Mucosa of rectum (tissue), 2 donors: ENCODE measurements around the gene ACOT6.
A peak's percentile ranks its signal among the peaks of the same experiment; 100 is the strongest.

ENCODE experiments used
- H3K27ac ChIP-seq, 2 donors: one replicate each; pipeline ENCODE4 v1.7.0; 2013; ENCODE audit warnings: inconsistent platforms in 2 of 2, low read depth in 2 of 2, low read length in 2 of 2
- H3K27me3 ChIP-seq, 2 donors: one replicate each; pipeline ENCODE4 v1.7.0; 2013; ENCODE audit warnings: low read length in 2 of 2; ENCODE audit not compliant: control insufficient read depth in 2 of 2, insufficient read depth in 2 of 2
- H3K36me3 ChIP-seq, 2 donors: one replicate each; pipeline ENCODE4 v1.7.0; 2013; ENCODE audit warnings: low read length in 2 of 2; ENCODE audit not compliant: control insufficient read depth in 2 of 2, insufficient read depth in 2 of 2
- H3K4me1 ChIP-seq, 2 donors: one replicate each; pipeline ENCODE4 v1.7.0; 2013; ENCODE audit warnings: low read length in 2 of 2, mild to moderate bottlenecking in 1 of 2; ENCODE audit not compliant: control insufficient read depth in 2 of 2, insufficient read depth in 2 of 2
- H3K4me3 ChIP-seq, 2 donors: one replicate each; pipeline ENCODE4 v1.7.0; 2013; ENCODE audit warnings: low read length in 2 of 2
- H3K9ac ChIP-seq, 2 donors: one replicate each; pipeline ENCODE4 v1.7.0; 2013; ENCODE audit warnings: low read length in 2 of 2, low read depth in 1 of 2, mild to moderate bottlenecking in 1 of 2
- H3K9me3 ChIP-seq, 2 donors: one replicate each; pipeline ENCODE4 v1.7.0; 2013; ENCODE audit warnings: low read length in 2 of 2; ENCODE audit not compliant: control insufficient read depth in 2 of 2
- donor health status: healthy.
- donor health status: Normal muscosa, but diverticular disease.

The ACOT6 gene

DNA sequence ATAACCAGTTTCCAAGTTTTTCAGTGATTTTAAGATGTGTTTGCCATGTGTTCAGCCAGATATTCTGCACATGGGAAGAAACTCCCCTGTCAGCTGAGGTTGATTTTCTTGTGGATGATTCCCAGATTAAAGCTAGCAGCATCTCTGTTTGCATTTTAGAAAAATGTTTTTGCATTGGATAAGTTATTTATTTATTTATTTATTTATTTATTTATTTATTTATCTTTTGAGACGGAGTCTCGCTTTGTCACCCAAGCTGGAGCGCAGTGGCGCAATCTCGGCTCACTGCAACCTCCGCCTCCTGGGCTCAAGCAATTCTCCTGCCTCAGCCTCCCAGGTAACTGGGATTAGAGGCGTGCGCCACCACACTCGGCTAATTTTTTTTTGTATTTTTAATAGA, 17.8 kb upstream of the ACOT6 start:
- peaks cover 0 to 2% of the 10 kb centered on the region in 2 donors for H3K4me1 ChIP-seq
- no peaks in the 10 kb centered on the region for H3K36me3 ChIP-seq
- no peak overlapping the region for H3K27ac ChIP-seq
- no peak overlapping the region for H3K9ac ChIP-seq
- H3K27me3 ChIP-seq: no peaks in the 10 kb centered on the region
- H3K4me3 ChIP-seq: no peak overlapping the region
- no peaks in the 10 kb centered on the region for H3K9me3 ChIP-seq

DNA sequence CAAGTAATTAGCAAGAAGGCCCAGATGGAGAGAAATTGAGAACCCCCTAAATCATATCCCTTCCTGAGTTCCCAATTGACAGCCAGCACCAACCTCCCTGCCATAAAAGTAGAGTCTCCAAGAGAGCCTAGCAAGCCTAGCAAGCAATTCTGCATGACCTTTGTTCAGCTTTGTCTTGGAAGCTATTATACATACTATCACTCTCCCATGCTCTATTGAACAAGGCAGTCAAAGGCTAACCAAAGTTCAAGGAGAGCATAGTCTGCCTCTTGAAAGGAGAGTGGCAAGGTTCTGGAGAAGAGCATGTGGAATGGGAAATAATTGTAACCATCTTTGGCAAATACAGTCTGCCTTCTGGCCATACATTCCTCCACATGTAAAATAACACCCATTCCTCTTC, 12.8 kb upstream of the ACOT6 start:
- peaks cover 0 to 2% of the 10 kb centered on the region in 2 donors for H3K4me1 ChIP-seq
- H3K27ac ChIP-seq: no peak overlapping the region
- no peak overlapping the region for H3K9ac ChIP-seq
- no peaks in the 10 kb centered on the region for H3K36me3 ChIP-seq
- H3K9me3 ChIP-seq: no peaks in the 10 kb centered on the region
- no peaks in the 10 kb centered on the region for H3K27me3 ChIP-seq
- no peak overlapping the region for H3K4me3 ChIP-seq

DNA sequence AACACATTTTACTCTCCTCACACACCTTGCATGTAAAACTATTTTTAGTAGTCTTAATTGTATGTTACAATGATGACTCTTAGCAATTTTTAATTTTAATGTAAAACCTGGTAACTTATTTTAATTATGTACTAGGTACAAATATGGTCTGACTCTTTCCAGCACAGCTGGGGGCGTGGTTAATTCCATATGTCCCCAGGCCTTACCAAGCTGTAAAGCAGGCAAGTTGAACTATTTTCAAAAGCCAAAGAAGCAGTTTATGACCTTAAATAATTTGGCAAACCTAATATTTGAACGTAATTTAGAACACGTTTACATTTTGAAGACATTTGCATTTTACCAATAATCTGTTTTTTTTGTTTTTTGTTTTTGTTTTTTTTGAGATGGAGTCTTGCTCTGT, 9.3 kb upstream of the ACOT6 start:
- H3K27me3 ChIP-seq: no peaks in the 10 kb centered on the region
- H3K27ac ChIP-seq: no peak overlapping the region
- H3K4me1 ChIP-seq: peaks cover 0 to 2% of the 10 kb centered on the region in 2 donors
- H3K9me3 ChIP-seq: no peaks in the 10 kb centered on the region
- H3K4me3 ChIP-seq: no peak overlapping the region
- no peaks in the 10 kb centered on the region for H3K36me3 ChIP-seq
- H3K9ac ChIP-seq: no peak overlapping the region

DNA sequence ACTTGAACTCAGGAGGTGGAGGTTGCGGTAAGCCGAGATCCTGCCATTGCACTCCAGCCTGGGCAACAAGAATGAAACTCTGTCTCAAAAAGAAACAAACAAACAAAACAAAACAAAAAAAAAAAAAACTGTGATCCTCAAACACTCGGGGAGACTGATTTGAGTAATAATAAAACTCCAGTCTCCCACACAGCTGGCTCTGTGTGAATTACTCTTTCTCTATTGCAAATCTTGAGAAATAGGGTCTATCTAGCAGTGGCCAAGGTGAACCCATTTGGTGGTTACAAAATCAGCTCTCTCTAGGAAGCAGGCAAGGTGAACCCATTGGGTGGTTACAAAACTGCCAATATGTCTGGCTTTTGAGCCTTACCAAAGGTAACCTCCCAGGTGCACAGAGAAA, 6.0 kb upstream of the ACOT6 start:
- Histone ChIP-seq H3K36me3 (no peaks in the 10 kb centered on the region), H3K27ac (no peak overlapping the region), H3K27me3 (no peaks in the 10 kb centered on the region), H3K9me3 (no peaks in the 10 kb centered on the region), H3K9ac (no peak overlapping the region), H3K4me3 (no peak overlapping the region), H3K4me1 (no peaks in the 10 kb centered on the region)

DNA sequence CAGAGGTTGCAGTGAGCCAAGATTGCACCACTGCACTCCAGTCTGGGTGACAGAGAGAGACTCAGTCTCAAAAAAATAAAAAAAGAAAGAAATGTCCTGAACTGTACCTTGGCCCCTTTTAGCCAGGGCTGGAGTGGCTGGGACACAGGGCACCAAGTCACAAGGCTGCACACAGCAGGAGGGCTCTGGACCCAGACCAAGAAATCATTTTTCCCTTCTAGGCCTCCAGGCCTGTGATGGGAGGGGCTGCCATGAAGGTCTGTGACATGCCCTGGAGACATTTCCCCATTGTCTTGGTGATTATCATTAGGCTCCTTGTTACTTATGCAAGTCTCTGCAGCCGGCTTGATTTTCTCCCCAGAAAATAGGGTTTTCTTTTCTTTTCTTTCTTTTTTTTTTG, 5.1 kb upstream of the ACOT6 start:
- no peaks in the 10 kb centered on the region for H3K36me3 ChIP-seq
- H3K4me1 ChIP-seq: no peaks in the 10 kb centered on the region
- H3K9ac ChIP-seq: no peak overlapping the region
- H3K4me3 ChIP-seq: no peak overlapping the region
- no peak overlapping the region for H3K27ac ChIP-seq
- no peaks in the 10 kb centered on the region for H3K27me3 ChIP-seq
- no peaks in the 10 kb centered on the region for H3K9me3 ChIP-seq

DNA sequence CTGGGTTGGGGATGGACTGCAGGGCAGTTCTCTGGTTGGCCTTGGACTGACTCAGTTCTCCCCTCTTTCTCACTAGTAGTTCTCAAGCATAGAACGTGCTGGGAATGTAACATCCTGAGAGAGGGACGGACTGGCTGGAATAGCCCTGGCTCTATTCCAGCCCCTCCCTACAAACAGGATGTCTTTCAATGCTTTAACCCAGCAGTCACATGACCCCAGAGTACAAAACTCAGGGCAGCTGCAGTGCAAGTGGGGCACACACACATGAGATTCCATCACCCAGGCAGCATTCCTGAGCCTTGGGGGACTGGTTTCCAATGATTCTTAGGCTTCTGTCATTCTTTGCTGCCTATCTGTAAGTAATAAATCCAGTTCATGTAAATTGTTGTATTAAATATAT, 1.6 kb upstream of the ACOT6 start:
- H3K9ac ChIP-seq: no peak overlapping the region
- peaks cover 0 to 4% of the 10 kb centered on the region in 2 donors for H3K4me1 ChIP-seq
- H3K36me3 ChIP-seq: no peaks in the 10 kb centered on the region
- H3K4me3 ChIP-seq: no peak overlapping the region
- H3K27me3 ChIP-seq: no peaks in the 10 kb centered on the region
- no peaks in the 10 kb centered on the region for H3K9me3 ChIP-seq
- no peak overlapping the region for H3K27ac ChIP-seq

- no peaks in the 10 kb centered on the region for H3K27me3 ChIP-seq
- peak overlapping the region; percentile 56 to 66 for H3K9ac ChIP-seq
These were observed 698 bp downstream of the ACOT6 start for GRCh38 chr14:73613046-73613383.

DNA sequence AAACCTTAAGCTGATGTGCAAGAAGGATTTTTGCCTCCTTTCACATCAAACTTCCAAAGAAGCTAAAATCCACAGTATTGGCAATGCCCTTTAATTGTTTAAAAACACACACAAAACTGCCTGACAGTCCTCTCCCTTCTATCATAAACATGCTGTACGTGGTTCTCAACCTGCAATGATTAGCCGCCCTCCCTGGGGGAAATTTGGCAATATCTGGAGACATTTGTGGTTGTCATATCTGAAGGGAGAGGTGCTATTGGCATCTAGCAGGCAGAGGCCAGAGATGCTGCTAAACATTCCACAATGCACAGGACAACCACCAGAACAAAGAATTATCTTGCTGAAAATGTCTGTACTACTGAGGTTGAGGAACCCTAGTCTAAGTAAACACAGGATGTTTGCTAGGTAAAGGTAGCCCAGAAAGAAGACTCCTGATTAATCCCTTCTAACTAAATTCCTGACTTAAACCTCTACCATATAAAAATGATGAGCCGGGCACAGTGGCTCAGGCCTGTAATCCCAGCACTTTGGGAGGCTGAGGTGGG, 1.2 kb downstream of the ACOT6 start:
- no peak overlapping the region for H3K27ac ChIP-seq
- H3K9ac ChIP-seq: no peak overlapping the region
- no peaks in the 10 kb centered on the region for H3K27me3 ChIP-seq
- no peaks in the 10 kb centered on the region for H3K9me3 ChIP-seq
- peak overlapping the region in 1 of 2 donors; percentile 83 for H3K4me3 ChIP-seq
- H3K4me1 ChIP-seq: peaks cover 0 to 4% of the 10 kb centered on the region in 2 donors
- no peaks in the 10 kb centered on the region for H3K36me3 ChIP-seq

More at GRCh38 chr14:73613046-73613383, 698 bp downstream of the ACOT6 start:
- peaks cover 0 to 4% of the 10 kb centered on the region in 2 donors for H3K4me1 ChIP-seq
- peak overlapping the region in 1 of 2 donors; percentile 74 for H3K27ac ChIP-seq
- H3K9me3 ChIP-seq: no peaks in the 10 kb centered on the region
- no peaks in the 10 kb centered on the region for H3K36me3 ChIP-seq
- H3K4me3 ChIP-seq: peak overlapping the region; percentile 67 to 83

GRCh38 chr14:73616831-73617230, 4.5 kb downstream of the ACOT6 start:
- Histone ChIP-seq H3K27me3 (no peaks in the 10 kb centered on the region), H3K4me1 (peaks cover 0 to 4% of the 10 kb centered on the region in 2 donors), H3K36me3 (no peaks in the 10 kb centered on the region), H3K9me3 (no peaks in the 10 kb centered on the region), H3K27ac (no peak overlapping the region), H3K9ac (no peak overlapping the region), H3K4me3 (no peak overlapping the region)

GRCh38 chr14:73619524-73619923, 7.2 kb downstream of the ACOT6 start:
- Histone ChIP-seq H3K36me3 (no peaks in the 10 kb centered on the region), H3K27ac (no peak overlapping the region)

DNA sequence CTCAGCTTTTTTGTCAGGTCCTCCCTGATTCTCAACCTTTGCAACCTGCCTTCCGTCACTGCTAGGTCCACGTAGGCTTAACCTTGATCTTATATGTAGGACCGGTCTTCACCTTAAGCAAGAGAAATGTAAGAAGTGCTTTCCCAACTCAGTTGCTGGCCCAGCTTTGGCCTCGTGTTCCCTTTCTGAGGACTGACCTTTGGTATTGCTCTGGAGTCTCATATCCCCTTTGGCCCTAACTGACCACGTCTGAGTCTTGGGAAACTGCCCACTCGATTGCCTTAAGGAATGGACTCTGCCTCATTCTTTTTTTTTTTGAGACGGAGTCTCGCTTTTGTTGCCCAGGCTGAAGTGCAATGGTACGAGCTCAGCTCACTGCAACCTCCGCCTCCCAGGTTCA, 8.0 kb downstream of the ACOT6 start:
- no peaks in the 10 kb centered on the region for H3K9me3 ChIP-seq
- no peaks in the 10 kb centered on the region for H3K4me1 ChIP-seq
- no peak overlapping the region for H3K9ac ChIP-seq
- H3K27me3 ChIP-seq: no peaks in the 10 kb centered on the region
- no peak overlapping the region for H3K4me3 ChIP-seq
- no peaks in the 10 kb centered on the region for H3K36me3 ChIP-seq
- H3K27ac ChIP-seq: no peak overlapping the region

More at GRCh38 chr14:73619524-73619923, 7.2 kb downstream of the ACOT6 start:
- Histone ChIP-seq H3K9me3 (no peaks in the 10 kb centered on the region), H3K27me3 (no peaks in the 10 kb centered on the region), H3K9ac (no peak overlapping the region), H3K4me3 (no peak overlapping the region), H3K4me1 (no peaks in the 10 kb centered on the region)
